LNCaP clone FGC (cell line): ENCODE results near the gene CDKN2A.

Experiments
- DNase-seq: peaks from one replicate; pipeline ENCODE4 v3.0.0-alpha.2; 2011; ENCODE audit warnings: low read depth
- H3K4me3 ChIP-seq: 2 replicates; pipeline ENCODE4 v1.5.1; 2011; ENCODE audit warnings: mild to moderate bottlenecking, low read depth, low read length, control low read depth
- CTCF ChIP-seq: IDR thresholded peaks from 2 replicates; pipeline ENCODE4 v1.5.1; 2012; ENCODE audit warnings: mild to moderate bottlenecking; ENCODE audit not compliant: control insufficient read depth, insufficient read depth; ENCODE audit errors: extremely low read depth

Gene CDKN2A

GRCh38 chr9:21927752-21928151 lies 66.4 kb downstream of the CDKN2A start:
- TF ChIP-seq CTCF = no peak
- no peak for DNase-seq
- H3K4me3 ChIP-seq = no peak overlapping the region

- no peak for DNase-seq
- no peak overlapping the region for H3K4me3 ChIP-seq
- TF ChIP-seq CTCF = no peak
Observed at GRCh38 chr9:21923694-21924093, 70.5 kb downstream of the CDKN2A start.

GRCh38 chr9:21919377-21920362 lies 74.5 kb downstream of the CDKN2A start:
- no peak overlapping the region for H3K4me3 ChIP-seq
- TF ChIP-seq CTCF = no peak
- no peak for DNase-seq
